WERI-Rb-1 (cell line): ENCODE measurements around the gene BICC1.

ENCODE experiments used
- DNase-seq: peaks from one replicate; pipeline ENCODE4 v3.0.0-alpha.2; 2020
- H3K27ac ChIP-seq: fragments of 250-450 bp; sonication (Bioruptor Pico); 2 replicates; pipeline ENCODE4 v1.5.1; 2020; ENCODE audit warnings: mild to moderate bottlenecking, moderate library complexity
- H3K27me3 ChIP-seq: fragments of 250-450 bp; sonication (Bioruptor Pico); 2 replicates; pipeline ENCODE4 v1.5.1; 2021; ENCODE audit warnings: mild to moderate bottlenecking, low read depth, moderate library complexity; ENCODE audit not compliant: insufficient read depth, severe bottlenecking
- H3K36me3 ChIP-seq: fragments of 250-450 bp; sonication (Bioruptor Pico); 2 replicates; pipeline ENCODE4 v1.5.1; 2020; ENCODE audit warnings: mild to moderate bottlenecking, moderate library complexity
- H3K4me3 ChIP-seq: 2 replicates; pipeline ENCODE4 v1.5.1; 2011; ENCODE audit warnings: low read depth, mild to moderate bottlenecking, control low read depth, low read length
- H3K9me3 ChIP-seq: fragments of 250-450 bp; sonication (Bioruptor Pico); 2 replicates; pipeline ENCODE4 v1.5.1; 2021; ENCODE audit warnings: mild to moderate bottlenecking, moderate library complexity; ENCODE audit not compliant: severe bottlenecking
- TF ChIP-seq, protein P1 (sequence below): IDR thresholded peaks from 2 replicates; pipeline ENCODE4 v1.5.1; 2011; ENCODE audit warnings: low read depth, mild to moderate bottlenecking, control low read depth, inconsistent platforms, low read length

BICC1 gene

GRCh38 chr10:58701405-58702135, 188.9 kb downstream of the BICC1 start:
- no peak overlapping the region for H3K4me3 ChIP-seq
- no peaks in the 10 kb centered on the region for H3K27me3 ChIP-seq
- TF ChIP-seq, protein P1, sequence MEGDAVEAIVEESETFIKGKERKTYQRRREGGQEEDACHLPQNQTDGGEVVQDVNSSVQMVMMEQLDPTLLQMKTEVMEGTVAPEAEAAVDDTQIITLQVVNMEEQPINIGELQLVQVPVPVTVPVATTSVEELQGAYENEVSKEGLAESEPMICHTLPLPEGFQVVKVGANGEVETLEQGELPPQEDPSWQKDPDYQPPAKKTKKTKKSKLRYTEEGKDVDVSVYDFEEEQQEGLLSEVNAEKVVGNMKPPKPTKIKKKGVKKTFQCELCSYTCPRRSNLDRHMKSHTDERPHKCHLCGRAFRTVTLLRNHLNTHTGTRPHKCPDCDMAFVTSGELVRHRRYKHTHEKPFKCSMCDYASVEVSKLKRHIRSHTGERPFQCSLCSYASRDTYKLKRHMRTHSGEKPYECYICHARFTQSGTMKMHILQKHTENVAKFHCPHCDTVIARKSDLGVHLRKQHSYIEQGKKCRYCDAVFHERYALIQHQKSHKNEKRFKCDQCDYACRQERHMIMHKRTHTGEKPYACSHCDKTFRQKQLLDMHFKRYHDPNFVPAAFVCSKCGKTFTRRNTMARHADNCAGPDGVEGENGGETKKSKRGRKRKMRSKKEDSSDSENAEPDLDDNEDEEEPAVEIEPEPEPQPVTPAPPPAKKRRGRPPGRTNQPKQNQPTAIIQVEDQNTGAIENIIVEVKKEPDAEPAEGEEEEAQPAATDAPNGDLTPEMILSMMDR = no peak

GRCh38 chr10:58704226-58704625, 191.6 kb downstream of the BICC1 start:
- Histone ChIP-seq H3K27ac (no peak overlapping the region), H3K27me3 (no peaks in the 10 kb centered on the region)
- DNase-seq = no peak

More at GRCh38 chr10:58701405-58702135, 188.9 kb downstream of the BICC1 start:
- no peaks in the 10 kb centered on the region for H3K36me3 ChIP-seq
- DNase-seq = no peak
- no peaks in the 10 kb centered on the region for H3K9me3 ChIP-seq
- no peak overlapping the region for H3K27ac ChIP-seq

GRCh38 chr10:58704671-58705141, 192.0 kb downstream of the BICC1 start:
- DNase-seq = no peak
- Histone ChIP-seq H3K4me3 (no peak overlapping the region), H3K27ac (no peak overlapping the region)

More at GRCh38 chr10:58704226-58704625, 191.6 kb downstream of the BICC1 start:
- Histone ChIP-seq H3K9me3 (no peaks in the 10 kb centered on the region), H3K36me3 (no peaks in the 10 kb centered on the region), H3K4me3 (no peak overlapping the region)
- TF ChIP-seq, protein P1 = no peak

DNA sequence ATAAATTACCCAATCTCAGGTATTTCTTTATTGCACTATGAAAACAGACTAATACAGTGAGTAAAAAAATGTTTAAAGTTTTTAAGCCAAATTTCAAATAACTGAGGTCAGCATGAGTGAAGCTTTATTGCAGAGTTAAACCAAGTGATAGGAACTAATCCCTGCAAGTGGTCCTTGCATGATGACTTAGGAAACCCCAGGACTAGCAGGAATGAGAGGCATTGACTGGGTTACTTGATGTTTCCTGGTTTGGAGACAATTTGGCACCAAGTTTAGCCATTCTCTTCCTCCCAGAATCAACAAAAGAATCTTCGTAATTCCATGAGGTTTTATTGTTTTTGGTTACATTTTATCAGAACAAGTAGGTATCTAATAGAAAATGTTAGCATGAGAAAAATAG, 194.2 kb downstream of the BICC1 start:
- H3K36me3 ChIP-seq = no peaks in the 10 kb centered on the region
- TF ChIP-seq, protein P1 = no peak
- H3K27ac ChIP-seq = no peak overlapping the region
- H3K9me3 ChIP-seq = no peaks in the 10 kb centered on the region
- H3K27me3 ChIP-seq = no peaks in the 10 kb centered on the region
- H3K4me3 ChIP-seq = no peak overlapping the region
- no peak for DNase-seq

More at GRCh38 chr10:58704671-58705141, 192.0 kb downstream of the BICC1 start:
- no peaks in the 10 kb centered on the region for H3K9me3 ChIP-seq
- H3K27me3 ChIP-seq = no peaks in the 10 kb centered on the region
- TF ChIP-seq, protein P1 = no peak
- no peaks in the 10 kb centered on the region for H3K36me3 ChIP-seq

DNA sequence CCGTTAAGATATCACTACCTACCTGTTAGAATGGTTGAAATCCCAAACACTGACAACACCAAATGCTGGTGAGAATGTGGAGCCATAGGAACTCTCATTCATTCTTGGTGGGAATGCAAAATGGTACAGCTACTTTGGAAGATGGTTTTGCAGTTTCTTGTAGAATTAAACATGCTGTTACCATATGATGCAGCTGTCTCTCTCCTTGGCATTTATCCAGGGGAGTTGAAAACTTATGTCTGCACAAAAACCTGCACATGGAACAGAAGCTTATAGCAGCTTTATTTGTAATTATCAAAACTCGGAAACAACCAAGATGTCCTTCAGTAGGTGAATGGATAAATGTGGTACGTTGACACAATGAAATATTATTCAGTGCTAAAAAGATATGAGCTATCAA, 199.5 kb downstream of the BICC1 start:
- H3K27ac ChIP-seq = no peak overlapping the region
- no peaks in the 10 kb centered on the region for H3K36me3 ChIP-seq
- no peaks in the 10 kb centered on the region for H3K9me3 ChIP-seq
- no peaks in the 10 kb centered on the region for H3K27me3 ChIP-seq
- TF ChIP-seq, protein P1 = no peak
- no peak overlapping the region for H3K4me3 ChIP-seq
- DNase-seq = no peak
